ENCODE results near the gene TMSB10.
A peak's percentile ranks its signal among the peaks of the same experiment; 100 is the strongest.

TMSB10 gene

GRCh38 chr2:84880395-84880644 lies 25.1 kb upstream of the TMSB10 start:
- no peak for DNase-seq (ENCODE audit: low read depth in 2 of 2)

- no peak for DNase-seq (ENCODE audit: low read depth in 2 of 2)
These were observed 24.6 kb upstream of the TMSB10 start, which contains the start of gene TRABD2A for GRCh38 chr2:84880645-84881521. Gene TRABD2A (minus strand): TSS chr2:84881084. CDS start chr2:84881039, 45 bp downstream.

- DNase-seq (ENCODE audit: low read depth in 2 of 2) = peak; percentile 72 to 73
These were observed 23.7 kb upstream of the TMSB10 start for GRCh38 chr2:84881581-84882413.

- no peak for DNase-seq (ENCODE audit: low read depth in 2 of 2)
These were observed 23.1 kb upstream of the TMSB10 start for GRCh38 chr2:84882414-84882738.

- no peak for DNase-seq (ENCODE audit: low read depth in 2 of 2)
These were observed 22.5 kb upstream of the TMSB10 start for GRCh38 chr2:84882775-84883550.

GRCh38 chr2:84884449-84884848 lies 21.0 kb upstream of the TMSB10 start:
- DNase-seq (ENCODE audit: low read depth in 2 of 2) = no peak

- DNase-seq (ENCODE audit: low read depth in 2 of 2) = no peak
These were observed 20.3 kb upstream of the TMSB10 start for GRCh38 chr2:84885111-84885510.

GRCh38 chr2:84886791-84887190 lies 18.7 kb upstream of the TMSB10 start:
- DNase-seq (ENCODE audit: low read depth in 2 of 2) = no peak

GRCh38 chr2:84888401-84889276 lies 16.8 kb upstream of the TMSB10 start:
- peak in 1 of 2 donors; percentile 38 for DNase-seq (ENCODE audit: low read depth in 2 of 2)

GRCh38 chr2:84889332-84889731 lies 16.1 kb upstream of the TMSB10 start:
- no peak for DNase-seq (ENCODE audit: low read depth in 2 of 2)

GRCh38 chr2:84891355-84892010 lies 14.0 kb upstream of the TMSB10 start:
- no peak for DNase-seq (ENCODE audit: low read depth in 2 of 2)

GRCh38 chr2:84894131-84894586 lies 11.3 kb upstream of the TMSB10 start:
- no peak for DNase-seq (ENCODE audit: low read depth in 2 of 2)

- DNase-seq (ENCODE audit: low read depth in 2 of 2) = no peak
These were observed 10.5 kb upstream of the TMSB10 start for GRCh38 chr2:84894758-84895520.

GRCh38 chr2:84896567-84896966 lies 8.9 kb upstream of the TMSB10 start:
- DNase-seq (ENCODE audit: low read depth in 2 of 2) = no peak

- no peak for DNase-seq (ENCODE audit: low read depth in 2 of 2)
These were observed 7.7 kb upstream of the TMSB10 start for GRCh38 chr2:84897773-84898172.

- no peak for DNase-seq (ENCODE audit: low read depth in 2 of 2)
These were observed 5.9 kb upstream of the TMSB10 start for GRCh38 chr2:84899304-84900204.

- DNase-seq (ENCODE audit: low read depth in 2 of 2) = no peak
These were observed 4.5 kb upstream of the TMSB10 start for GRCh38 chr2:84900971-84901370.

GRCh38 chr2:84901593-84902120 lies 3.8 kb upstream of the TMSB10 start:
- no peak for DNase-seq (ENCODE audit: low read depth in 2 of 2)

- DNase-seq (ENCODE audit: low read depth in 2 of 2) = no peak
These were observed 2.9 kb upstream of the TMSB10 start for GRCh38 chr2:84902526-84902925.
